HG03354 (cell line): ENCODE data around the gene CYP1A2.

Experiments
- ATAC-seq: cut with Tn5 transposase; IDR thresholded peaks from one replicate; pipeline ENCODE4 v1.9.1; 2021; ENCODE audit warnings: mild to moderate bottlenecking; ENCODE audit not compliant: unreplicated experiment, poor library complexity, severe bottlenecking

Gene CYP1A2

GRCh38 chr15:74799856-74800558, 51.4 kb downstream of the CYP1A2 start:
- peak; percentile 78 for ATAC-seq

DNA sequence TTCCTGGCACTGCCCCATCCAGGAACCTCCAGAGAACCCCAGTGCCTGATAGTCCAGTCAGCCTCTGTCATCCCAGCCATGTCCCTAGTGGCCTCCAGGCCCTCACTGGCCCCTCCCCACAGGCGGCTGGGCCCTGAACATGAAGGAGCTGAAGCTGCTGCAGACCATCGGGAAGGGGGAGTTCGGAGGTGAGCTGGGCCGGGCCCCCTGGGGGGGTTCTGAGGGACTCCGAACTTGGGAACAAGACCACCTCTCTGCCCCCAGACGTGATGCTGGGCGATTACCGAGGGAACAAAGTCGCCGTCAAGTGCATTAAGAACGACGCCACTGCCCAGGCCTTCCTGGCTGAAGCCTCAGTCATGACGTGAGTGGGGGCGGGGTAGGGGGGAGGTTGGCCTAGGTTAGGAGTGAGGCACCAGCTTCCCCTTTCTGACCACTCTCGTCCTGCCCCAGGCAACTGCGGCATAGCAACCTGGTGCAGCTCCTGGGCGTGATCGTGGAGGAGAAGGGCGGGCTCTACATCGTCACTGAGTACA, 52.0 kb downstream of the CYP1A2 start:
- no peak for ATAC-seq

- no peak for ATAC-seq
Measured at GRCh38 chr15:74801311-74801997, 52.8 kb downstream of the CYP1A2 start.

DNA sequence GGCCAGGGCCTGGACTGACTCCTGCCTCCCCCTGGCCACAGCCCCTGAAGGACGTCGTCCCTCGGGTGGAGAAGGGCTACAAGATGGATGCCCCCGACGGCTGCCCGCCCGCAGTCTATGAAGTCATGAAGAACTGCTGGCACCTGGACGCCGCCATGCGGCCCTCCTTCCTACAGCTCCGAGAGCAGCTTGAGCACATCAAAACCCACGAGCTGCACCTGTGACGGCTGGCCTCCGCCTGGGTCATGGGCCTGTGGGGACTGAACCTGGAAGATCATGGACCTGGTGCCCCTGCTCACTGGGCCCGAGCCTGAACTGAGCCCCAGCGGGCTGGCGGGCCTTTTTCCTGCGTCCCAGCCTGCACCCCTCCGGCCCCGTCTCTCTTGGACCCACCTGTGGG, 53.6 kb downstream of the CYP1A2 start:
- no peak for ATAC-seq

- no peak for ATAC-seq
Measured at GRCh38 chr15:74802862-74803447, 54.3 kb downstream of the CYP1A2 start.

DNA sequence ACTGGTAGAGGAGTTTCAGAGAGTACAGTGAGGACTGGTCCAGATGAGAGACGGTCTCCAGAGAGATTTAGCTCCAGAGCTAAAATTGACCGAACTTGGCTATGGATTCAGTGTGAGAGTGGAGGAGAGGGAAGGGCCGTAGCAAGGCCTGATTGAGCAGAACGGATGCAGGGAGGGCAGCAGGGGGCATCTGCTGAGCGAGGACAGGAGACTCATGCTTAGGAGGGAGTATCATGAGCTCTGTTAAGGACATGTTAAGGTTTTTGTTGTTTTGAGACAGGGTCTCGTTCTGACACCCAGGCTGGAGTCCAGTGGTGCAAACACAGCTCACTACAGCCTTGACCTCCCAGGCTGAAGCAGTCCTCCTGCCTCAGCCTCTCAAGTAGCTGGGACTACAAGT, 56.3 kb downstream of the CYP1A2 start:
- ATAC-seq, result no peak
